ENCODE measurements around the gene KLRD1.

GRCh38 chr12:10291030-10291429, 16.6 kb upstream of the KLRD1 start:
- TF ChIP-seq CTCF (IDR thresholded peaks at IDR 0.05) (no peak), POLR2AphosphoS5 (IDR thresholded peaks at IDR 0.05) (no peak), POLR2A (IDR thresholded peaks at IDR 0.05) (no peak), EP300 (IDR thresholded peaks at IDR 0.05; ENCODE audit: low read depth) (no peak)

Measured in transverse colon (tissue), 4 donors.